Activated T-cell treated with anti-CD3 and anti-CD28 coated beads, Interleukin-2, amount 50 U/mL, for 72 hours (primary cell): ENCODE data around the gene TMEM128. TPM values are rescaled to one million over a fixed set of nuclear protein-coding genes. Genes with fewer than 3 reads are reported as not detected.
"Not testable (repeated sequence)": the region's sequence is repeated elsewhere in the genome, so short reads cannot be mapped to it uniquely, and the experiment has no call there.

Source experiments
- ATAC-seq, 2 donors: fragments of 150-1000 bp; cut with Tn5 transposase; replicated peaks in 1 of 2; 2 replicates each; pipeline ENCODE4 v1.10.0; 2021; ENCODE audit warnings: moderate library complexity in 2 of 2, mild to moderate bottlenecking in 1 of 2
- DNase-seq, 2 donors: peaks; one replicate each; pipeline ENCODE4 v3.0.0; 2021 to 2022; ENCODE audit warnings: mixed read lengths in 1 of 2
- H3K27ac Mint-ChIP-seq: one replicate; pipeline ENCODE4 v1.8.0; 2022; ENCODE audit warnings: mild to moderate bottlenecking, moderate library complexity, mixed read lengths
- H3K27me3 Mint-ChIP-seq: one replicate; pipeline ENCODE4 v1.8.0; 2022; ENCODE audit warnings: low read depth, mixed read lengths
- H3K36me3 Mint-ChIP-seq, 2 donors: one replicate each; pipeline ENCODE4 v1.8.0; 2022; ENCODE audit warnings: mixed read lengths in 2 of 2, mild to moderate bottlenecking in 1 of 2; ENCODE audit not compliant: insufficient read depth in 2 of 2
- H3K4me1 Mint-ChIP-seq: one replicate; pipeline ENCODE4 v1.8.0; 2022; ENCODE audit warnings: low read depth, mixed read lengths
- H3K4me3 Mint-ChIP-seq, 2 donors: one replicate each; pipeline ENCODE4 v1.8.0; 2022; ENCODE audit warnings: mild to moderate bottlenecking in 2 of 2, mixed read lengths in 2 of 2, moderate library complexity in 2 of 2
- H3K9me3 Mint-ChIP-seq, 2 donors: one replicate each; pipeline ENCODE4 v1.8.0; 2022; ENCODE audit warnings: mixed read lengths in 2 of 2
- total RNA-seq, 2 donors: library from RNA; stranded (reverse); gene quantifications; one replicate each; pipeline ENCODE4 v1.2.3, GENCODE V29; 2022

The TMEM128 gene
- total RNA-seq, 2 donors from 2014 or later: 26.2 to 31.2 TPM

- no peak for ATAC-seq
- peaks cover 6 to 33% of the 10 kb centered on the region in 2 donors for H3K36me3 Mint-ChIP-seq
- H3K4me1 Mint-ChIP-seq: no peaks in the 10 kb centered on the region
- H3K4me3 Mint-ChIP-seq: peak overlapping the region in 1 of 2 donors; percentile 25
- no peaks in the 10 kb centered on the region for H3K27me3 Mint-ChIP-seq
- H3K27ac Mint-ChIP-seq: peak overlapping the region; percentile 72
- no peak for DNase-seq
- H3K9me3 Mint-ChIP-seq: no peaks in the 10 kb centered on the region
Measured at GRCh38 chr4:4270529-4270928, 22.5 kb upstream of the TMEM128 start.

- Mint-ChIP-seq H3K27ac (peak overlapping the region; percentile 49), H3K4me1 (no peaks in the 10 kb centered on the region), H3K4me3 (peak overlapping the region in 1 of 2 donors; percentile 74), H3K27me3 (no peaks in the 10 kb centered on the region), H3K9me3 (no peaks in the 10 kb centered on the region), H3K36me3 (peaks cover 6 to 32% of the 10 kb centered on the region in 2 donors)
- no peak for DNase-seq
- ATAC-seq: peak in 1 of 2 donors; percentile 70
Measured at GRCh38 chr4:4269856-4270255, 21.8 kb upstream of the TMEM128 start.

- Mint-ChIP-seq H3K9me3 (no peaks in the 10 kb centered on the region), H3K4me3 (peak overlapping the region in 1 of 2 donors; percentile 74), H3K4me1 (no peaks in the 10 kb centered on the region), H3K27me3 (no peaks in the 10 kb centered on the region), H3K36me3 (peaks cover 5 to 27% of the 10 kb centered on the region in 2 donors), H3K27ac (peak overlapping the region; percentile 49)
- DNase-seq (peak in 1 of 2 donors; percentile 9), ATAC-seq (peak in 1 of 2 donors; percentile 74)
Measured at GRCh38 chr4:4269331-4269731, 21.3 kb upstream of the TMEM128 start.

GRCh38 chr4:4268776-4269175, 20.8 kb upstream of the TMEM128 start:
- DNase-seq (no peak), ATAC-seq (peak in 1 of 2 donors; percentile 16)
- Mint-ChIP-seq H3K27ac (peak overlapping the region; percentile 49), H3K4me3 (peak overlapping the region in 1 of 2 donors; percentile 74), H3K36me3 (peaks cover 5 to 24% of the 10 kb centered on the region in 2 donors), H3K4me1 (no peaks in the 10 kb centered on the region), H3K9me3 (no peaks in the 10 kb centered on the region), H3K27me3 (no peaks in the 10 kb centered on the region)

- no peaks in the 10 kb centered on the region for H3K27me3 Mint-ChIP-seq
- DNase-seq: no peak
- H3K4me3 Mint-ChIP-seq: no peak overlapping the region
- H3K27ac Mint-ChIP-seq: peak overlapping the region; percentile 61
- H3K4me1 Mint-ChIP-seq: no peaks in the 10 kb centered on the region
- peaks cover 5 to 22% of the 10 kb centered on the region in 2 donors for H3K36me3 Mint-ChIP-seq
- no peaks in the 10 kb centered on the region for H3K9me3 Mint-ChIP-seq
- ATAC-seq: no peak
Measured at GRCh38 chr4:4267981-4268380, 20.0 kb upstream of the TMEM128 start.

DNA sequence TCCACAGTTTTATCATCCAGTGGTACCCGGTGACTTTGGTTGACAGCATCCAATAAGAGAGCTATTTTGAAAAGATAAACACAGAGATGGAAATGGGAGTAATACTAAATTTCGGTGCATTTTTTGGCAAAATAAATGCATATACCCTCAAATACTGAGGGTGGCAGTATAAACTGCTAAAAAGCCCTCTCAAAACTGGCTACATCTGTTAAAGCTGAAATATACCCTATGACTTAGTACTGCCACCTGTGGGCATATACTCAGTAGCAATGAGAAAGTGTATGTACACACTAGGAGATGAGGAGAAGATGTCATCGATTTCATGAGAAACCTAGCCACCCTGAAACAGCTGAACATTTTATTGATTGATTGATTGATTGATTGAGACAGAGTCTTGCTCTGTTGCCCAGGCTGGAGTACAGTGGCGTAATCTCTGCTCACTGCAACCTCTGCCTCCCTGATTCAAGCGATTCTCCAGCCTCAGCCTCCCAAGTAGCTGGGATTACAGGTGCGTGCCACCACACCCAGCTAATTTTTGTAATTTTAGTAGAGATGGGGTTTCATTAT, 12.2 kb upstream of the TMEM128 start:
- H3K27me3 Mint-ChIP-seq: no peaks in the 10 kb centered on the region
- ATAC-seq (peak; percentile 95 to 98), DNase-seq (peak in 1 of 2 donors; percentile 5)
- no peaks in the 10 kb centered on the region for H3K4me1 Mint-ChIP-seq
- H3K36me3 Mint-ChIP-seq: no peaks in the 10 kb centered on the region
- no peaks in the 10 kb centered on the region for H3K9me3 Mint-ChIP-seq
- no peak overlapping the region for H3K27ac Mint-ChIP-seq
- H3K4me3 Mint-ChIP-seq: no peak overlapping the region

DNA sequence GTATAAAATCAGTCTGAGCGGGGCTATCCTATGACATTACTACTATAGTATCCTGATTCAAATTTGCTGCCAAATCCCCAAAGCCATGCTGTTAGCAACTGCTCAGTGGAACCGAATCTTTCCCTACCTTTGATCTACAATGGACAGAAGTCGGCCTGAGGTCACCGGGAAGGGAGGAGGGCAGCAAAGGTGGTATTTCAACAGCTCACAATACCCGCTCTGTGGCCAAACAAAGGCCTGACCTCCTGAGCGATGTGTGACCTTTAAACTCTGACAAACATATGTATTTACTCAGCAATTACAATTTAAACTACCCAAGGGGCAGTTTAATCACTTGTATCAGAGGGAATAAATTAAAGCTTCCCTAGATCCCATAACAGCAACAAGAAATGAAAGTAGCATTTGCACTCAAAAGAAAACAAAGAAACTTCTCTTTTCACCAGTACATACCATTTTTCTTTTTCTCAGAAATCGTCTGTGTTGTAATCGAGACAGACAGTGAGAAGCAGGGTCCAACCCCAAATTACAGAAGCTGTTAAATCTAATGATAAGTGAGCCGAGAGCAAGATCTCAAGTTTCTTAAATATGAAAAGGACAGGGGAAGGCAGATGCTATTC, 11.6 kb upstream of the TMEM128 start:
- no peaks in the 10 kb centered on the region for H3K9me3 Mint-ChIP-seq
- no peak for ATAC-seq
- H3K36me3 Mint-ChIP-seq: no peaks in the 10 kb centered on the region
- no peak overlapping the region for H3K27ac Mint-ChIP-seq
- H3K4me3 Mint-ChIP-seq: no peak overlapping the region
- DNase-seq: no peak
- H3K4me1 Mint-ChIP-seq: no peaks in the 10 kb centered on the region
- no peaks in the 10 kb centered on the region for H3K27me3 Mint-ChIP-seq

- not testable (repeated sequence) for H3K9me3 Mint-ChIP-seq, ATAC-seq, H3K4me1 Mint-ChIP-seq, H3K36me3 Mint-ChIP-seq, DNase-seq, H3K27me3 Mint-ChIP-seq, H3K4me3 Mint-ChIP-seq, H3K27ac Mint-ChIP-seq
Measured at GRCh38 chr4:4257705-4258104, 9.7 kb upstream of the TMEM128 start.

DNA sequence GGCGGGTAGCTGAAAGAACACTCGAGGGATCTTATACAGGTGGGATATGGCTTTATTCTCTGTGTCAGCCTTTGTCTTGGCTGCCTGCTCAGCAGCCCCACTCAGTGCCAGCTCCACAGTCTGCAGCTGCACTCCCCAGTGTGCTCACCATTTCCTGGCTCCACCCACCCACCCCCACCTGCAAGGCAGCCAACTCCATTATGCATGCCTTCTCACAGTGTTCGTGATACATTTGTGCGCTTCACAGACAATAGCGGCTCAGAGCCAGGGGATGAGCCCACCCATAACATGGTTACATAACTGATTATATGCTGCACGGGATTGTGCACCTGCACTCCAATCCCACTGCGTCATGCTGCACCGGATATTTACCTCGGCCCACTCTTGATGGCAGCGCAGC, 8.8 kb upstream of the TMEM128 start:
- Mint-ChIP-seq H3K27me3 (no peaks in the 10 kb centered on the region), H3K9me3 (no peaks in the 10 kb centered on the region), H3K4me3 (no peak overlapping the region), H3K27ac (no peak overlapping the region), H3K36me3 (no peaks in the 10 kb centered on the region), H3K4me1 (no peaks in the 10 kb centered on the region)
- ATAC-seq: no peak
- no peak for DNase-seq

DNA sequence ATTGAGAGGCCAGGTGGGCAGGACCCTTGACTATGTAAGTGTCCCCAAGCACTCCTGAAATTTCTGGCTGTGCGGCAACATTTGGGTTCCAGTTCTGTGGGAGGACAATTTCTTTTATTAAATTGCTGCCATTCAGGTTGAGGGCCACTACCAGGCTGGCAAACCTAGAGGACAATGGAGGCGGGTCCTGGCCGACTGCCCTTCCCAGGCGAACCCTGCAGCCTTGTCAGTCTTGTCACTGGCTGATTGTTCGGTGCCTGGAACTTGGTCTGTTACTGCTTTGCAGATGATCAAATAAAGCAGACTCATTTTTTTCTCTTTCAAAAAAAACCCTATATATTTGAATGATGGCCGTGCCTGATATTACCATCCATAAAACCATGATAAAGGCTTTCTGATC, 6.6 kb upstream of the TMEM128 start:
- ATAC-seq (no peak), DNase-seq (no peak)
- Mint-ChIP-seq H3K36me3 (no peaks in the 10 kb centered on the region), H3K27me3 (no peaks in the 10 kb centered on the region), H3K9me3 (no peaks in the 10 kb centered on the region), H3K4me3 (no peak overlapping the region), H3K4me1 (no peaks in the 10 kb centered on the region), H3K27ac (no peak overlapping the region)

DNA sequence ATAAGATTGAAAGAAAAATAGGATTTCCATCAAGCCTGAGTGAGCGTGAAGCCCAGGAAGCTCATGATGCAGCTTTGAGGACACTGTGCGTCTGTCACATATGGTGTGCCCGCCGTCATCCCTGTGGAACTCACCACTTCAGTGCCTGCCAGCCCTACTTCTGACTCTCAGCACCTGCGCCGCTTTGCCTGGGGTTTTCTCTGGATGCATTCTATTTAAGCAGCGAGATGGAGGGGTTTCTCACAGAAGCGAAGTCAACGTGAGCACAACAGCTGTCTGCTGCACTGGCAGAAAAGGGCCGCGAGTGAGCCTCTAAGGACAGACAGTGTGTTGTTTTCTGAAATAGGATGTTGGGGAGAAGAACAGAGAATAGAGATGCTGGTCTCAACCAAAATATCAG, 6.2 kb upstream of the TMEM128 start:
- no peaks in the 10 kb centered on the region for H3K36me3 Mint-ChIP-seq
- H3K9me3 Mint-ChIP-seq: no peaks in the 10 kb centered on the region
- H3K27ac Mint-ChIP-seq: no peak overlapping the region
- ATAC-seq (no peak), DNase-seq (no peak)
- H3K4me1 Mint-ChIP-seq: peaks cover under 1% of the 10 kb centered on the region
- no peak overlapping the region for H3K4me3 Mint-ChIP-seq
- H3K27me3 Mint-ChIP-seq: no peaks in the 10 kb centered on the region

DNA sequence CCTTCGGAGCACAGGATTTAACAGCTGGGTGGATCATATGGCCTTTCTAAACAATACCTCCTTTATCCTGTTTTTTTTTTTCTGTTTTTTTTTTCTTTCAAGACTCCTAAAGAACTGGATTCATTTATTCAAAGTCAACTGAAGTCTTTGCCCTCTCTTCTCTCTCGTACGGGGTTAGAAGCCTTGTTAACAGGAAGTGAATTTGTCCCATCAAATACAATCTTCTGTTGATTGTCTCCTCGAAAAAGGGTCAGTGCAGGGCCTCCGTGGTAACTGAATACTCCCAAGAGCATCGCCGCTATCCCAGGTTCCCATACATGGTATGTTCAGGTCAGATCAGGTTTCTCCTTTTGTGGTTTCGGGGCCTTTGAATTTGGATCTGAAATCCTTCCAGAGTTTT, 1.8 kb upstream of the TMEM128 start:
- Mint-ChIP-seq H3K9me3 (no peaks in the 10 kb centered on the region), H3K36me3 (peaks cover 8 to 11% of the 10 kb centered on the region in 2 donors), H3K27me3 (no peaks in the 10 kb centered on the region), H3K4me1 (peaks cover 31% of the 10 kb centered on the region), H3K4me3 (peak overlapping the region; percentile 36 to 46), H3K27ac (no peak overlapping the region)
- no peak for ATAC-seq
- no peak for DNase-seq

GRCh38 chr4:4249342-4249741, 1.3 kb upstream of the TMEM128 start:
- not testable (repeated sequence) for H3K27me3 Mint-ChIP-seq, ATAC-seq, H3K9me3 Mint-ChIP-seq, DNase-seq
- Mint-ChIP-seq H3K4me3 (peak overlapping the region; percentile 86 to 94), H3K27ac (peak overlapping the region; percentile 98), H3K36me3 (peaks cover 8 to 11% of the 10 kb centered on the region in 2 donors), H3K4me1 (peaks cover 32% of the 10 kb centered on the region)

DNA sequence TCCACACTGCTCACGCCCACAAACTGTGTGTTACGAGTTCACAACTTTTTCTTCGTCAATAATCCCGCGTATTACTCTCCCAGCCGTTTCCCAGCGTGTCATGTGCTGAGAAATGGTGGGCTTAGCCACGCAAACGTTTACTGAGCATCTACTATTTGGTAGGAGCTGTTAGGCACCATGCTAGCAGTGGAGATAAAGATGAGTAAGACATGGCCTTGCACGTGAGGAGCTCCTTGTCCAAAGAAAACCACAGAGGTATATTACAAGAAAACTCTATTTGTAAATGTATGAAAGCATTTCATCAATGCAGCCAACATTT, 821 bp upstream of the TMEM128 start:
- ATAC-seq (no peak), DNase-seq (peak in 1 of 2 donors; percentile 4)
- peak overlapping the region; percentile 98 for H3K27ac Mint-ChIP-seq
- H3K27me3 Mint-ChIP-seq: no peaks in the 10 kb centered on the region
- H3K9me3 Mint-ChIP-seq: no peaks in the 10 kb centered on the region
- H3K4me3 Mint-ChIP-seq: peak overlapping the region; percentile 86 to 94
- peaks cover 32% of the 10 kb centered on the region for H3K4me1 Mint-ChIP-seq
- peaks cover 8 to 12% of the 10 kb centered on the region in 2 donors for H3K36me3 Mint-ChIP-seq
